ENCODE data around the gene KRT75.
A peak's percentile ranks its signal among the peaks of the same experiment; 100 is the strongest.

The KRT75 gene

GRCh38 chr12:52439420-52439819 is 5.2 kb upstream of the KRT75 start:
- DNase-seq, result no peak

- DNase-seq, result no peak
Observed at GRCh38 chr12:52438305-52439301, 4.4 kb upstream of the KRT75 start.

- no peak for DNase-seq
Observed at GRCh38 chr12:52437508-52437907, 3.3 kb upstream of the KRT75 start.

- no peak for DNase-seq
Observed at GRCh38 chr12:52436828-52437474, 2.8 kb upstream of the KRT75 start.

GRCh38 chr12:52436000-52436827 is 2.0 kb upstream of the KRT75 start:
- DNase-seq, result no peak

GRCh38 chr12:52435659-52435999 is 1.5 kb upstream of the KRT75 start:
- no peak for DNase-seq

- no peak for DNase-seq
Observed at GRCh38 chr12:52434760-52435530, 774 bp upstream of the KRT75 start.

GRCh38 chr12:52433501-52434080 is 580 bp downstream of the KRT75 start:
- DNase-seq, result no peak

GRCh38 chr12:52432559-52433207 is 1.5 kb downstream of the KRT75 start:
- DNase-seq, result no peak

GRCh38 chr12:52428121-52428520 is 6.0 kb downstream of the KRT75 start:
- no peak for DNase-seq

- no peak for DNase-seq
Observed at GRCh38 chr12:52427083-52427482, 7.1 kb downstream of the KRT75 start.

GRCh38 chr12:52426034-52426433 is 8.1 kb downstream of the KRT75 start:
- DNase-seq, result no peak

GRCh38 chr12:52425466-52425865 is 8.7 kb downstream of the KRT75 start:
- DNase-seq, result no peak

GRCh38 chr12:52423661-52424500 is 10.3 kb downstream of the KRT75 start:
- DNase-seq, result peak; percentile 56 to 74 (median 59)

- DNase-seq, result no peak
Observed at GRCh38 chr12:52423035-52423434, 11.1 kb downstream of the KRT75 start.

- no peak for DNase-seq
Observed at GRCh38 chr12:52419656-52420055, 14.5 kb downstream of the KRT75 start.

- no peak for DNase-seq
Observed at GRCh38 chr12:52418576-52419110, 15.5 kb downstream of the KRT75 start.

- DNase-seq, result peak; percentile 21 to 95 (median 85)
Observed at GRCh38 chr12:52417740-52418139, 16.4 kb downstream of the KRT75 start.

- DNase-seq, result no peak
Observed at GRCh38 chr12:52416795-52417194, 17.4 kb downstream of the KRT75 start.
